ENCODE measurements around the gene UBE2L5. TPM values are rescaled to one million over a fixed set of nuclear protein-coding genes. Genes with fewer than 3 reads are reported as not detected.

UBE2L5 gene
- total RNA-seq, 1 donor from 2014 or later: not detected

GRCh38 chr13:30404207-30404606, 18.1 kb upstream of the UBE2L5 start:
- DNase-seq (ENCODE audit: low spot score): no peak

DNA sequence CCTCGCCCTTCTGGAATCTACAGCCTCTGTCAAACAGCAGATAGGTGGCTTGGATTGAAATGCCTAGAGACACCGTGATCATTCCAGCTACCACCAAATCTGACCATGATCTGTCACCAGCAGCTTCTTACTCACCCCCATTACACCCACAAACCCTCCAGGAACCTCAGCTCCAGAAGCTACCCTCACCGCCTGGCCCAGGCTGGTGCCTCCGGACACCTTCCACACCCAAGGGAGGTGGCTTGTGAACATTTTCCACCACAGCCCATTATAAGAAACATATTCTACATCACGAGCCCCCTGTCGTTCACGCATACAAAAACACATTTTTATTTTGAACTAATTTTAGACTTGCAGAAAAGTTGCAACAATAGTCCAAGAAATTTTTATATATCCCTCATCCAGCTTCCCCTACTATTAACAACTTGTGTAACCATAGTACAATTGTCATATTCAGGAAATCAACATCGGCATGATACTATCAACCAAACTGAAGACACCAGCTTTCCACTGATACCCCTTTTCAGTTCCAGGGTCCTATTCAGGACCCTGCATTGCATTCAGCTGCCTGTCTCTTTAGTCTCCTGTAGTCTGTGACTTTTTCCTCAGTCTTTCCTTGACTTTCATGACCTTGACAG, 15.4 kb upstream of the UBE2L5 start:
- DNase-seq (ENCODE audit: low spot score): no peak

- DNase-seq (ENCODE audit: low spot score): peak; percentile 96
Measured at GRCh38 chr13:30408319-30409101, 13.8 kb upstream of the UBE2L5 start.

- DNase-seq (ENCODE audit: low spot score): no peak
Measured at GRCh38 chr13:30409886-30410704, 12.2 kb upstream of the UBE2L5 start.

- DNase-seq (ENCODE audit: low spot score): no peak
Measured at GRCh38 chr13:30410705-30411125, 11.6 kb upstream of the UBE2L5 start.

- DNase-seq (ENCODE audit: low spot score): no peak
Measured at GRCh38 chr13:30412346-30412745, 9.9 kb upstream of the UBE2L5 start.

- no peak for DNase-seq (ENCODE audit: low spot score)
Measured at GRCh38 chr13:30413842-30414241, 8.5 kb upstream of the UBE2L5 start.

GRCh38 chr13:30415430-30416030, 6.8 kb upstream of the UBE2L5 start:
- DNase-seq (ENCODE audit: low spot score): no peak

- DNase-seq (ENCODE audit: low spot score): no peak
Measured at GRCh38 chr13:30416471-30416870, 5.8 kb upstream of the UBE2L5 start.

GRCh38 chr13:30418075-30418716, 4.1 kb upstream of the UBE2L5 start:
- DNase-seq (ENCODE audit: low spot score): no peak

DNA sequence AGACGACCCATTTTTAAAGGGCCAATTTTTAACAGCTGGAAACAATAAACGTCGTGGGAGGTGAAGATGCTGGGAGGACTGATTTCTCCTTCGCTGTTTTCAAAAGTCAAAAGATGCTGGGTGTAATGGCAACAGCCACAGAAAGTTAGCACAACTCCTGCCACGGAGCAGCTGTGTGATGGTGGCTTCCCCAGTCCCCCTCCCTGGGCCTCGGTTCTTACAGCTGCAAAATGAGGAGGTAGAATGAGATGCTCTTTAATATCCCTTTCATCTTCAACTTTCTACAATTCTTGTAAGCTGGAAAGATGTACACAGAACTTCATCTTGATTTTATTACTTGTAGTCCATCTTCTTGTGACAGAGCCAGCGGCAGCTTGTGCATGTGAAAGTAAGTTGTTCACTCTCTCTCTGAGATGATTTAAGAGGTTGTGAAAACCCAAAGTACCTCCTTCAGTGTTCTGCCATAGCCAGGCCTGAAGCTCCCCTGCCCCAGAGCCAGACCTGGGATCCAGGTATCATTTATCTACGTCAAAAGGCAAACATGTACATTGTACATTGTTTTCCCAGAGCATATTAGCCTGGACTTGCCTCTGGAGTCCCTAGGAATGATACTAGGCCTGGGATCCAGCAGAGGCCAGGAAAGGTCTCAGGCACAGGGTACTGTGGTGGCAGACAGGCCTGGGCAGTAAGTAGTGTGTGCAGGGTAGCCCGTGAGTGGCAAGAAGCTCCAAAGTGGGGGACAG, 3.4 kb upstream of the UBE2L5 start:
- no peak for DNase-seq (ENCODE audit: low spot score)

DNA sequence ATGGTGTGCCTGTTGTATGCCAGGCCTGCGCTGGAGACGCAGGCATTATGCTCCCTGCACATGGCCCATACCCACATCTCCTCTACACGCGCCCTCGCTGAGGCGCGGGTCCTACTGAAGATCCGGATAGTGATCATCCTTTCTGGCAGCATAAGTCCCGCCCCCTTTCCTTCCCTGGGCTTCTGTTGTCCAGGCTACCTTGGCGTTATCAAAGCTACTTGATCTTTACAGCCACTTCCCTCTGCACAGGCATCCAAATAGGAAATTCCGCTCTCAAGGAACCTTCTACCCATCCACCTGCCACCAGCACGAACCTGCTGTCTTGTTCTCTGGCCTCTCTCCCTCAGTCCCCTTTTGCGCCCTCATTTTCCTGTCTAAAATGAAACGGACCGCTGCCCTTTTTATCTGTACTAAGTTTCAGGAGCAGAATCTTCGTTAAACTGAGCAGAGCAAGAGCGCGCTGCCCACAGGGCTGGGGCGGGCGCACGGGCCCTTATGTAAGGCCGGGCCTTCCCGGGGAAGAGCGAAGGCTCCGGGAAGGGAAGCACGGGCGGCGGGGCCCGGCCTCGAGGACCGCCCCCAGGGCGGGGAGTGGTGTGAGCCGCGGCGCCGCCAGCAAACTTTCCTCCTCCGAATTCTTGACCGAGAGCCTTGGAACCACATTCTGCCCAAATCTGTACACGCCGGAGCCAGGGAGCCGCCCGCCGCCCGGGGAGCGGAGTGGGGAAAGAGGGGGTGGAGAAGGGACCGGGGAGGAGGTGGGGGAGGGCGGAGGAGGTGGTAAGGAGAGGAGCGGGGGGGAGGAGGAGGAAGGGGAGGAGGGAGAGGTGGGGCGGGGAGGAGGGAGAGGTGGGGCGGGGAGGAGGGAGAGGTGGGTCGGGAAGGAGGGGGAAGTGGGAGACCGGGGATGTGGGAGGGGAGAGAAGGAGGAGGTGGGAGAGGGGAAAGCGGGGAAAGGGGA, 920 bp upstream of the UBE2L5 start:
- peak; percentile 91 for DNase-seq (ENCODE audit: low spot score)

- no peak for DNase-seq (ENCODE audit: low spot score)
Measured at GRCh38 chr13:30423891-30424290, 1.6 kb downstream of the UBE2L5 start.

GRCh38 chr13:30429235-30429634, 6.9 kb downstream of the UBE2L5 start:
- no peak for DNase-seq (ENCODE audit: low spot score)

DNA sequence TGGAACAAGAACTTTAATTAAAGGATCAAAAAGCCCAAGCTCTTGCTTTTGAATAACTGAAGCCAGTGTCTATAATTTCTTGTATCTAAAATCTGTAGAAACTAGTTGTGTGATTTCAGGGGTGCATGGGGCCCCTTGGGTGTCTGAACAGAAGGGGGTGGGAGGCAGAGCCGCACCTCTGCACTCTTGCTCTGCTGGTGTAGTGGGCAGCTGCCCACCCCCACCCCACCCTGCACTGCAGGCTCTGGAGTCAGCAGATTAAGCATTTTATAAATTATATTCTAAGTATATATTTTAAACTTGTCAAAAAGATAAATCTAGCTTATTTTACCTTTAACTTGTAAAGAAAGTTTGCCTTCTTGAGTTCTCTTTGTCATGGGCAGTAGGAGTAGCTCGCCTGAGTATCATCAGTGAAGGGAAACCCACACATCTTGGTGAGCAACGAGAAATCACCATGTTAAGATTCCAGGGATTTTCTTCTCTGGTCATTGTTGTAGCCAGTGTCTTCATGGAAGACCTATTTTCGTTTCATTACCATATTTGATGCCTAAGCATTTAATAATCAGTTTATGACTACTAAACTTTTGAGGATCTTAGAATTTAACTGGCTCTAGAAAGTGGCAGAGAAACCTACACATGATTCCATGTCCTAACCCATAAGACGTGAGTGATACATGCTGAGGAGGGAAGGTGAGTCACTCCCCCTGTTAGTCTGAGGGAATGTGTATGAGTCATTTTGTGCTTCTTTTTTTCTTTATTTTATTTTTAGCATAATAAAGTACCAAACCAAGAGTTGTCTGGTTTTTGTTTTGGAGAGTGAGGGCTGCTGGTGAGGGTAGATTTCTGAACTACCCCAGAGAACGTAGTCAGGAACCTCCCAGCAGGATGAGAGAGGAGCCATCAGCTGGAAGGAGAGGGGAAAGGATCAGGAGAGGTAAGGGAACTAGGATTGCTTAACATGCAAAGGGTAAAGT, 7.7 kb downstream of the UBE2L5 start:
- DNase-seq (ENCODE audit: low spot score): no peak

- no peak for DNase-seq (ENCODE audit: low spot score)
Measured at GRCh38 chr13:30431269-30431940, 9.1 kb downstream of the UBE2L5 start.

GRCh38 chr13:30435911-30436451, 13.7 kb downstream of the UBE2L5 start:
- DNase-seq (ENCODE audit: low spot score): no peak

GRCh38 chr13:30437177-30437576, 14.9 kb downstream of the UBE2L5 start:
- DNase-seq (ENCODE audit: low spot score): no peak

Measured in ureter (tissue), 1 donor.